Gastrocnemius medialis (tissue), 4 donors: ENCODE measurements around the gene ARHGAP24. TPM values are rescaled to one million over a fixed set of nuclear protein-coding genes. Genes with fewer than 3 reads are reported as not detected.
A peak's percentile ranks its signal among the peaks of the same experiment; 100 is the strongest.

ENCODE experiments used
- ATAC-seq, 2 donors: fragments of 150-250 bp; one replicate each; pipeline ENCODE4 v1.9.1; 2016
- DNase-seq, 2 donors: peaks; one replicate each; pipeline ENCODE4 v3.0.0-alpha.2; 2019
- H3K27ac ChIP-seq, 4 donors: fragments of 200-600 bp; sonication (generic); 1 replicate in 1 of 4; 2 replicates in 3 of 4; pipeline ENCODE4 v1.5.1; 2016 to 2018; ENCODE audit warnings: mild to moderate bottlenecking in 2 of 4, moderate library complexity in 1 of 4
- H3K27me3 ChIP-seq, 3 donors: fragments of 200-600 bp; sonication (generic) in 2 of 3; 1 replicate in 1 of 3; 2 replicates in 2 of 3; pipeline versions ENCODE4 v1.5.1 to v1.6.0; 2016 to 2019; ENCODE audit warnings: mild to moderate bottlenecking in 1 of 3, moderate library complexity in 1 of 3
- H3K36me3 ChIP-seq, 2 donors: fragments of 200-600 bp; sonication (generic) in 1 of 2; one replicate each; pipeline ENCODE4 v1.5.1; 2017 to 2018
- H3K4me1 ChIP-seq, 2 donors: fragments of 200-600 bp; sonication (generic) in 1 of 2; one replicate each; pipeline ENCODE4 v1.5.1; 2016 to 2017; ENCODE audit warnings: mild to moderate bottlenecking in 2 of 2
- H3K4me3 ChIP-seq, 4 donors: fragments of 200-600 bp; sonication (generic) in 3 of 4; 1 replicate in 1 of 4; 2 replicates in 3 of 4; pipeline ENCODE4 v1.5.1; 2016 to 2019; ENCODE audit warnings: mild to moderate bottlenecking in 2 of 4
- H3K9me3 ChIP-seq, 3 donors: fragments of 200-600 bp; sonication (generic) in 2 of 3; 1 replicate in 1 of 3; 2 replicates in 2 of 3; pipeline ENCODE4 v1.5.1; 2016 to 2019
- CTCF ChIP-seq, 5 experiments: fragments of 450-650 bp in 3 of 5; fragments of 200-600 bp in 2 of 5; sonication (generic) in 2 of 5; IDR thresholded peaks in 4 of 5; conservative IDR thresholded peaks in 1 of 5; 1 replicate in 4 of 5; 2 replicates in 1 of 5; pipeline ENCODE4 v1.5.1; 2016 to 2019; ENCODE audit warnings: antibody characterized with exemption in 5 of 5, mild to moderate bottlenecking in 3 of 5, moderate library complexity in 3 of 5
- POLR2A ChIP-seq, 2 donors: fragments of 450-650 bp; IDR thresholded peaks; one replicate each; pipeline ENCODE4 v1.6.1; 2017; ENCODE audit warnings: antibody characterized with exemption in 2 of 2, mild to moderate bottlenecking in 2 of 2, moderate library complexity in 2 of 2
- in situ Hi-C, 4 donors: fragments of 200-750 bp; cut with MboI; loops; one replicate each; pipeline versions ENCODE4 v1.15.0 to v1.8.0; 2017; ENCODE audit warnings: low sequenced_read_pairs in 4 of 4
- intact Hi-C: fragments of 100-400 bp; cut with DNase I; formaldehyde crosslinking; loops from one replicate; pipeline ENCODE4 v1.15.1; 2023; ENCODE audit warnings: low total_unique reads
- total RNA-seq, 4 donors: library from RNA; depleted of rRNA; stranded (reverse); fragments of >200 nt; gene quantifications; one replicate each; pipeline versions ENCODE4 v1.1.0 to v1.2.3, GENCODE V29; 2016

Gene ARHGAP24
- total RNA-seq, 4 donors from 2014 or later, result 2.8 to 7.8 (median 5.3) TPM

GRCh38 chr4:85828027-85828890 lies 353.3 kb downstream of the ARHGAP24 start:
- Histone ChIP-seq H3K4me3 (peak overlapping the region; percentile 39 to 54 (median 48)), H3K27ac (peak overlapping the region; percentile 70 to 81 (median 80)), H3K36me3 (no peaks in the 10 kb centered on the region), H3K4me1 (peaks cover 22 to 57% of the 10 kb centered on the region in 2 donors), H3K9me3 (no peaks in the 10 kb centered on the region), H3K27me3 (no peaks in the 10 kb centered on the region)
- TF ChIP-seq CTCF (IDR thresholded peaks at IDR 0.05 in 4 of 5, conservative IDR thresholded peaks at IDR 0.05 in 1 of 5), result no peak
- TF ChIP-seq POLR2A (IDR thresholded peaks at IDR 0.05), result no peak
- DNase-seq (no peak), ATAC-seq (peak; percentile 53 to 65)
- intact Hi-C loops (loop anchor here (2.0 to 10.0 kb wide), 5 partner anchors 31 to 873 kb away; no protein-coding TSS in a partner anchor), in situ Hi-C loops (no loop called here)

DNA sequence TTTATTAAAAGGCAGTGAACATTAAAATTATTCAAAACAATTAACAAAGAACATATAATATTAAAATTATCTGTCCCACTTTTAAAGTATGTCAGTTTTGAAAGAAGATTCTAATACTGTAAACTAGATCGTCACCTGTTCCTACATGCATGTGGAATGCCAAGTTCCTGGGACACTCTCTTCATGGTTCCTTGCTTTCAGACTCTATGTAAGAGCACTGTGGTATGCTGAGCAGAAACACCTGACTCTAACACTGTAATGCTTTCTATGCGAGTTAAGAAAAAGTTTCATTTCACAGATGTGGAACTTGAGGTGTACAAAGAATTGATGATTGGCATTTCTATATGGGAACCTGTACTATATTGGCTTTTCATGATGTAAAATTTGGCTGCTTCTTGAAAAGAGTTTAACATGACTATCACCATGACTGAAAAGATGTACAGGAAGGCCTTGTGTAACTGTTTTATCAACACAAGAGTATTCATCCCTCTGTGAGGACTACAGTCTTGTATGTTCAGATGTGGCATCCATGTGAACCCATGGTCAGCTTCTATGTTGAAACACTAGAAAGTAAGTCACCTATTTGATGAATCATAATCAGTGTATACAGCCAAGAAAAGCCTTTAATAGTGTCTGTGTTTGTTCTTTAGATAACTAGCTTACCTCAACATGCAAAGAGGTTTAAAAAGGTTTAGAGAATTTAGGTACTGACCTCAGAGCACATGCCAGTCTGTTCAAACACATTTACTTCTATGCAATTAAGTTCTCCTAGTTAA lies 354.5 kb downstream of the ARHGAP24 start:
- no peaks in the 10 kb centered on the region for H3K36me3 ChIP-seq
- no peaks in the 10 kb centered on the region for H3K27me3 ChIP-seq
- peak overlapping the region in 2 of 4 donors; percentile 46 to 50 for H3K4me3 ChIP-seq
- DNase-seq (no peak), ATAC-seq (peak; percentile 72 to 75)
- peak overlapping the region; percentile 70 to 81 (median 80) for H3K27ac ChIP-seq
- in situ Hi-C loops (no loop called here), intact Hi-C loops (loop anchor here (2.0 to 10.0 kb wide), 5 partner anchors 33 to 875 kb away; no protein-coding TSS in a partner anchor)
- TF ChIP-seq POLR2A (IDR thresholded peaks at IDR 0.05) (no peak), CTCF (IDR thresholded peaks at IDR 0.05 in 4 of 5, conservative IDR thresholded peaks at IDR 0.05 in 1 of 5) (no peak)
- no peaks in the 10 kb centered on the region for H3K9me3 ChIP-seq
- peaks cover 22 to 50% of the 10 kb centered on the region in 2 donors for H3K4me1 ChIP-seq

DNA sequence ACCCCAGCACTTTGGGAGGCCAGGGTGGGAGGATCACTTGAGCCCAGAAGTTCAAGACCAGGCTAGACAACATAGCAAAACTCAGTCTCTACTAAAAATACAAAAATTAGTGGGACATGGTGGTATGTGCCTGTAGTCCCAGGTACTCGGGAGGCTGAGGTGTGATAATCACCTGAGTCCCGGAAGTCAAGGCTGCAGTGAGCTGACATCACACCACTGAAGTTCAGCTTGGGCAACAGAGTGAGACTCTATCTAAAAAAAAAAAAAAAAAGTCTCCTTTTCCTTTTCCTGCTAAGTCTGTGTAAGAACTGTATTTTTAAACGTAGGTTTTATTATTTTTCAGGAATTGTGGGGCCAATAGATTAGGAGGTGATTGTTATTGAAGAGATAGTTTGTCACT lies 356.7 kb downstream of the ARHGAP24 start:
- H3K27me3 ChIP-seq, result no peaks in the 10 kb centered on the region
- H3K4me3 ChIP-seq, result no peak overlapping the region
- peaks cover 16 to 36% of the 10 kb centered on the region in 2 donors for H3K4me1 ChIP-seq
- no peaks in the 10 kb centered on the region for H3K9me3 ChIP-seq
- TF ChIP-seq CTCF (IDR thresholded peaks at IDR 0.05 in 4 of 5, conservative IDR thresholded peaks at IDR 0.05 in 1 of 5) (no peak), POLR2A (IDR thresholded peaks at IDR 0.05) (no peak)
- DNase-seq, result no peak
- no peak overlapping the region for H3K27ac ChIP-seq
- intact Hi-C loops, result no loop called here
- no peak for ATAC-seq
- in situ Hi-C loops, result no loop called here
- H3K36me3 ChIP-seq, result no peaks in the 10 kb centered on the region

GRCh38 chr4:85833302-85833701 lies 358.4 kb downstream of the ARHGAP24 start:
- H3K36me3 ChIP-seq, result no peaks in the 10 kb centered on the region
- H3K27ac ChIP-seq, result peak overlapping the region in 2 of 4 donors; percentile 43 to 44
- H3K27me3 ChIP-seq, result no peaks in the 10 kb centered on the region
- no peak overlapping the region for H3K4me3 ChIP-seq
- H3K9me3 ChIP-seq, result no peaks in the 10 kb centered on the region
- TF ChIP-seq POLR2A (IDR thresholded peaks at IDR 0.05) (no peak), CTCF (IDR thresholded peaks at IDR 0.05 in 4 of 5, conservative IDR thresholded peaks at IDR 0.05 in 1 of 5) (no peak)
- in situ Hi-C loops (no loop called here), intact Hi-C loops (no loop called here)
- ATAC-seq (no peak), DNase-seq (no peak)
- H3K4me1 ChIP-seq, result peaks cover 14 to 32% of the 10 kb centered on the region in 2 donors
